DND-41 (cell line): Measurements from ENCODE around the gene TRPM3.

Experiments used
- CTCF ChIP-seq: IDR thresholded peaks from 2 replicates; pipeline ENCODE4 v1.5.1; 2012; ENCODE audit warnings: borderline replicate concordance, low read length, moderate library complexity, mild to moderate bottlenecking; ENCODE audit not compliant: poor library complexity, severe bottlenecking; ENCODE audit errors: extremely low read depth
- EZH2 ChIP-seq: IDR thresholded peaks from 3 replicates; pipeline ENCODE4 v1.6.1; 2012; ENCODE audit warnings: borderline replicate concordance, low read depth, mild to moderate bottlenecking, moderate library complexity, low read length, inconsistent platforms; ENCODE audit not compliant: severe bottlenecking

GRCh38 chr9:70579686-70580085, 541.7 kb downstream of the TRPM3 start:
- TF ChIP-seq CTCF (no peak), EZH2 (no peak)
